ENCODE results near the gene ADD1.
"Not testable (repeated sequence)": the region's sequence is repeated elsewhere in the genome, so short reads cannot be mapped to it uniquely, and the experiment has no call there.

ADD1 gene

GRCh38 chr4:2913168-2913567 is 69.5 kb downstream of the ADD1 start:
- Histone ChIP-seq H3K9me3 (ENCODE audit: control insufficient read depth, low read length) (no peaks in the 10 kb centered on the region), H3K27me3 (ENCODE audit: control insufficient read depth, insufficient read depth, low read length) (no peaks in the 10 kb centered on the region), H3K36me3 (ENCODE audit: control insufficient read depth, insufficient read depth, low read length) (no peaks in the 10 kb centered on the region), H3K4me3 (ENCODE audit: low read depth, low read length) (no peak overlapping the region), H3K4me1 (no peaks in the 10 kb centered on the region), H3K27ac (no peak overlapping the region), H2AFZ (no peak overlapping the region), H3K79me2 (peaks cover 5% of the 10 kb centered on the region), H3K9ac (no peak overlapping the region), H3K4me2 (ENCODE audit: low read length) (no peak overlapping the region)
- no peak for TF ChIP-seq CTCF (IDR thresholded peaks at IDR 0.05)

GRCh38 chr4:2914256-2915126 is 70.8 kb downstream of the ADD1 start:
- H2AFZ ChIP-seq: no peak overlapping the region
- no peaks in the 10 kb centered on the region for H3K36me3 ChIP-seq (ENCODE audit: control insufficient read depth, insufficient read depth, low read length)
- H3K4me1 ChIP-seq: no peaks in the 10 kb centered on the region
- peaks cover 5% of the 10 kb centered on the region for H3K79me2 ChIP-seq
- no peak overlapping the region for H3K27ac ChIP-seq
- H3K4me3 ChIP-seq (ENCODE audit: low read depth, low read length): no peak overlapping the region
- no peaks in the 10 kb centered on the region for H3K9me3 ChIP-seq (ENCODE audit: control insufficient read depth, low read length)
- H3K9ac ChIP-seq: no peak overlapping the region
- no peaks in the 10 kb centered on the region for H3K27me3 ChIP-seq (ENCODE audit: control insufficient read depth, insufficient read depth, low read length)
- TF ChIP-seq CTCF (IDR thresholded peaks at IDR 0.05): no peak
- no peak overlapping the region for H3K4me2 ChIP-seq (ENCODE audit: low read length)

- Histone ChIP-seq H3K36me3 (ENCODE audit: control insufficient read depth, insufficient read depth, low read length) (no peaks in the 10 kb centered on the region), H3K27ac (no peak overlapping the region), H3K9me3 (ENCODE audit: control insufficient read depth, low read length) (no peaks in the 10 kb centered on the region), H3K4me3 (ENCODE audit: low read depth, low read length) (no peak overlapping the region), H3K4me2 (ENCODE audit: low read length) (no peak overlapping the region), H3K27me3 (ENCODE audit: control insufficient read depth, insufficient read depth, low read length) (no peaks in the 10 kb centered on the region), H3K4me1 (no peaks in the 10 kb centered on the region), H3K79me2 (peaks cover 8% of the 10 kb centered on the region), H2AFZ (no peak overlapping the region), H3K9ac (no peak overlapping the region)
- no peak for TF ChIP-seq CTCF (IDR thresholded peaks at IDR 0.05)
Measured at GRCh38 chr4:2915789-2916188, 72.1 kb downstream of the ADD1 start.

- not testable (repeated sequence) for H3K4me1 ChIP-seq; H3K36me3 ChIP-seq (ENCODE audit: control insufficient read depth, insufficient read depth, low read length); H2AFZ ChIP-seq; H3K4me3 ChIP-seq (ENCODE audit: low read depth, low read length); H3K4me2 ChIP-seq (ENCODE audit: low read length); H3K79me2 ChIP-seq; H3K9ac ChIP-seq; H3K27ac ChIP-seq; H3K27me3 ChIP-seq (ENCODE audit: control insufficient read depth, insufficient read depth, low read length); H3K9me3 ChIP-seq (ENCODE audit: control insufficient read depth, low read length)
Measured at GRCh38 chr4:2916696-2917095, 73.1 kb downstream of the ADD1 start.

- not testable (repeated sequence) for H3K36me3 ChIP-seq (ENCODE audit: control insufficient read depth, insufficient read depth, low read length); H3K79me2 ChIP-seq; H3K9me3 ChIP-seq (ENCODE audit: control insufficient read depth, low read length); H3K4me1 ChIP-seq; H3K4me2 ChIP-seq (ENCODE audit: low read length); H2AFZ ChIP-seq; H3K27ac ChIP-seq; H3K9ac ChIP-seq; H3K27me3 ChIP-seq (ENCODE audit: control insufficient read depth, insufficient read depth, low read length); H3K4me3 ChIP-seq (ENCODE audit: low read depth, low read length)
Measured at GRCh38 chr4:2918300-2918699, 74.7 kb downstream of the ADD1 start.

- H3K9ac ChIP-seq: not testable (repeated sequence)
Measured at GRCh38 chr4:2918714-2919113, 75.1 kb downstream of the ADD1 start.

GRCh38 chr4:2922453-2923101 is 78.9 kb downstream of the ADD1 start:
- H3K79me2 ChIP-seq: peaks cover 11% of the 10 kb centered on the region
- not testable (repeated sequence) for H3K4me2 ChIP-seq (ENCODE audit: low read length); H3K36me3 ChIP-seq (ENCODE audit: control insufficient read depth, insufficient read depth, low read length); H3K9me3 ChIP-seq (ENCODE audit: control insufficient read depth, low read length); H2AFZ ChIP-seq; H3K27ac ChIP-seq; H3K4me3 ChIP-seq (ENCODE audit: low read depth, low read length); H3K4me1 ChIP-seq; H3K27me3 ChIP-seq (ENCODE audit: control insufficient read depth, insufficient read depth, low read length); H3K9ac ChIP-seq

More at GRCh38 chr4:2918714-2919113, 75.1 kb downstream of the ADD1 start:
- H2AFZ ChIP-seq; H3K4me1 ChIP-seq; H3K9me3 ChIP-seq (ENCODE audit: control insufficient read depth, low read length); H3K36me3 ChIP-seq (ENCODE audit: control insufficient read depth, insufficient read depth, low read length); H3K4me3 ChIP-seq (ENCODE audit: low read depth, low read length); H3K79me2 ChIP-seq; H3K27me3 ChIP-seq (ENCODE audit: control insufficient read depth, insufficient read depth, low read length); H3K27ac ChIP-seq; H3K4me2 ChIP-seq (ENCODE audit: low read length): not testable (repeated sequence)
